Endothelial cell of umbilical vein (primary cell): Measurements from ENCODE around the gene CHL1. TPM values are rescaled to one million over a fixed set of nuclear protein-coding genes. Genes with fewer than 3 reads are reported as not detected.

ENCODE experiments used
- BruUV-seq: library from RNA; stranded (reverse); fragments of 400-500 nt; replicated peaks from 2 replicates; lab custom pipeline; 2021; lab: Mats Ljungman, UMichigan
- CTCF ChIA-PET: fragments of 300-600, 350-600 bp; sonication (Branson Sonifier 250); formaldehyde crosslinking; loops from one replicate; lab custom pipeline; 2021; ENCODE audit warnings: antibody characterized with exemption, inconsistent platforms; lab: Charles Lee
- POLR2A ChIA-PET: fragments of 300-600, 350-600 bp; sonication (Branson Sonifier 250); formaldehyde crosslinking; loops from one replicate; lab custom pipeline; 2021; ENCODE audit warnings: antibody characterized with exemption, inconsistent platforms; lab: Charles Lee
- DNase-seq: peaks from one replicate; pipeline ENCODE4 v3.0.0-alpha.2; 2011; ENCODE audit warnings: low read depth, low spot score
- FAIRE-seq: peaks from 2 replicates; lab custom pipeline; 2011; peaks lifted over from hg19 to GRCh38; lab: Jason Lieb, UNC
- H2AFZ ChIP-seq: 2 replicates; pipeline ENCODE4 v1.6.0; 2012; ENCODE audit warnings: low read depth, low read length, control low read depth, inconsistent platforms
- H3K27ac ChIP-seq: 2 replicates; pipeline ENCODE4 v1.5.1; 2011; ENCODE audit warnings: low read depth, mild to moderate bottlenecking, control low read depth, low read length, moderate library complexity; ENCODE audit not compliant: insufficient read depth
- H3K27me3 ChIP-seq, 2 experiments: 2 replicates each; pipeline versions ENCODE4 v1.6.0 to v1.6.1; 2011; ENCODE audit warnings: low read length in 2 of 2, mixed read lengths in 1 of 2; ENCODE audit not compliant: control insufficient read depth in 2 of 2, insufficient read depth in 2 of 2
- H3K36me3 ChIP-seq, 2 experiments: 2 replicates in 1 of 2; 3 replicates in 1 of 2; pipeline ENCODE4 v1.5.1; 2011; ENCODE audit warnings: low read length in 2 of 2, mild to moderate bottlenecking in 1 of 2, moderate library complexity in 1 of 2; ENCODE audit not compliant: control insufficient read depth in 2 of 2, insufficient read depth in 2 of 2; ENCODE audit errors: extremely low read depth in 1 of 2
- H3K4me1 ChIP-seq: 3 replicates; pipeline ENCODE4 v1.5.1; 2011; ENCODE audit warnings: mild to moderate bottlenecking, low read length; ENCODE audit not compliant: control insufficient read depth, insufficient read depth; ENCODE audit errors: extremely low read depth
- H3K4me2 ChIP-seq: 2 replicates; pipeline ENCODE4 v1.6.1; 2011; ENCODE audit warnings: low read length, control low read depth, mixed read lengths; ENCODE audit not compliant: insufficient read depth
- H3K4me3 ChIP-seq, 3 experiments: fragments of 200-600 bp in 1 of 3; sonication (generic), shearing (Covaris generic) in 1 of 3; replicated peaks in 1 of 3; 2 replicates each; pipeline ENCODE4 v1.5.1; 2011 to 2016; ENCODE audit warnings: control low read depth in 3 of 3, low read length in 3 of 3, mild to moderate bottlenecking in 2 of 3, inconsistent platforms in 1 of 3, low read depth in 1 of 3, moderate library complexity in 1 of 3; ENCODE audit not compliant: insufficient read depth in 1 of 3
- H3K79me2 ChIP-seq: 2 replicates; pipeline ENCODE4 v1.6.0; 2012; ENCODE audit warnings: low read length, inconsistent platforms; ENCODE audit not compliant: control insufficient read depth, insufficient read depth
- H3K9ac ChIP-seq: replicated peaks from 2 replicates; pipeline ENCODE3; 2011; ENCODE audit warnings: low read length, control low read depth; ENCODE audit not compliant: insufficient read depth; ENCODE audit errors: extremely low read depth
- H3K9me1 ChIP-seq: replicated peaks from 3 replicates; pipeline ENCODE4 v1.6.0; 2011; ENCODE audit warnings: mild to moderate bottlenecking, low read length; ENCODE audit not compliant: control insufficient read depth, insufficient read depth; ENCODE audit errors: extremely low read depth
- H3K9me3 ChIP-seq: replicated peaks from 2 replicates; pipeline ENCODE4 v1.5.1; 2012; ENCODE audit warnings: low read length, inconsistent platforms; ENCODE audit not compliant: control insufficient read depth, insufficient read depth
- H4K20me1 ChIP-seq: replicated peaks from 2 replicates; pipeline ENCODE3; 2011; ENCODE audit warnings: mild to moderate bottlenecking, low read length; ENCODE audit not compliant: control insufficient read depth, insufficient read depth; ENCODE audit errors: extremely low read depth
- CTCF ChIP-seq, 2 donors: IDR thresholded peaks; 1 replicate in 1 of 2; 2 replicates in 1 of 2; pipeline ENCODE4 v1.5.1; 2011; ENCODE audit warnings: low read length in 2 of 2, mild to moderate bottlenecking in 2 of 2, moderate library complexity in 2 of 2, control low read depth in 1 of 2, inconsistent platforms in 1 of 2, low read depth in 1 of 2; ENCODE audit not compliant: insufficient read depth in 1 of 2; ENCODE audit errors: extremely low read depth in 1 of 2
- EZH2 ChIP-seq: IDR thresholded peaks from 2 replicates; pipeline ENCODE4 v1.6.1; 2012; ENCODE audit warnings: borderline replicate concordance, low read depth, mild to moderate bottlenecking, moderate library complexity, low read length, inconsistent platforms; ENCODE audit not compliant: severe bottlenecking
- FOS ChIP-seq: IDR thresholded peaks from 2 replicates; pipeline ENCODE4 v1.6.1; 2011; ENCODE audit warnings: mild to moderate bottlenecking, low read length, moderate library complexity, borderline replicate concordance; ENCODE audit not compliant: insufficient read depth
- GATA2 ChIP-seq: IDR thresholded peaks from 2 replicates; pipeline ENCODE4 v1.7.0; 2011; ENCODE audit warnings: low read depth, mild to moderate bottlenecking, moderate library complexity, mixed read lengths, low read length; ENCODE audit not compliant: insufficient read length, insufficient read depth
- JUN ChIP-seq: IDR thresholded peaks from 2 replicates; pipeline ENCODE4 v1.6.1; 2011; ENCODE audit warnings: borderline replicate concordance, low read depth; ENCODE audit not compliant: insufficient read length, insufficient read depth
- MAX ChIP-seq: IDR thresholded peaks from 2 replicates; pipeline ENCODE4 v1.6.1; 2011; ENCODE audit not compliant: insufficient read depth, insufficient read length
- MYC ChIP-seq: IDR thresholded peaks from one replicate; pipeline ENCODE4 v1.6.1; 2011; ENCODE audit warnings: mild to moderate bottlenecking, low read depth, low read length
- POLR2A ChIP-seq: IDR thresholded peaks from 2 replicates; pipeline ENCODE4 v1.6.1; 2012; ENCODE audit warnings: low read depth, mild to moderate bottlenecking, control low read depth, low read length
- POLR2AphosphoS5 ChIP-seq: IDR thresholded peaks from 2 replicates; pipeline ENCODE4 v1.6.1; 2012; ENCODE audit warnings: low read depth, mild to moderate bottlenecking, control low read depth, low read length, moderate library complexity; ENCODE audit not compliant: insufficient read depth
- dilution Hi-C: fragments of 300-500 bp; cut with MboI; formaldehyde crosslinking; loops from one replicate; pipeline ENCODE4 v1.15.0; 2019; ENCODE audit warnings: low sequenced_read_pairs; ENCODE audit not compliant: extremely low pct_ligation_motif_present
- intact Hi-C: fragments of 100-400 bp; cut with micrococcal nuclease; formaldehyde crosslinking; loops from one replicate; pipeline ENCODE4 v1.10.0; 2022
- polyA plus RNA-seq, 4 experiments: library from polyadenylated mRNA; depleted of rRNA in 3 of 4; stranded (reverse) in 3 of 4; unstranded in 1 of 4; fragments of >200 nt; gene quantifications; 2 replicates each; pipeline versions ENCODE4 v1.2.1 to v1.2.3, GENCODE V29; 2011 to 2012; ENCODE audit warnings: missing spikeins in 1 of 4
- total RNA-seq: library from RNA; stranded (reverse); gene quantifications from 2 replicates; pipeline ENCODE4 v1.2.3, GENCODE V29; 2021

The CHL1 gene
- total and polyA plus RNA-seq, 2 donors (not counting 3 experiments of a cell fraction or from before 2014, with no cell fraction given), result not detected

- no TSS peak for BruUV-seq
- Histone ChIP-seq H4K20me1 (no peaks in the 10 kb centered on the region), H3K4me2 (no peak overlapping the region), H3K27ac (no peak overlapping the region), H2AFZ (no peak overlapping the region), H3K9me1 (no peaks in the 10 kb centered on the region), H3K36me3 (no peaks in the 10 kb centered on the region), H3K9me3 (no peaks in the 10 kb centered on the region), H3K27me3 (no peaks in the 10 kb centered on the region), H3K79me2 (no peaks in the 10 kb centered on the region), H3K4me3 (no peak overlapping the region), H3K4me1 (no peaks in the 10 kb centered on the region), H3K9ac (no peak overlapping the region)
- POLR2A ChIA-PET, result no interaction called here
- TF ChIP-seq CTCF (IDR thresholded peaks at IDR 0.05; ENCODE audit: extremely low read depth in 1 of 2, insufficient read depth in 1 of 2, low read depth in 1 of 2, low read length in 2 of 2), result no peak
- no peak for TF ChIP-seq GATA2
- TF ChIP-seq MYC, result no peak
- TF ChIP-seq POLR2AphosphoS5, result no peak
- no peak for TF ChIP-seq FOS
- TF ChIP-seq MAX, result no peak
- TF ChIP-seq POLR2A, result no peak
- no peak for TF ChIP-seq EZH2
- no peak for TF ChIP-seq JUN
- intact Hi-C loops, result no loop called here
- FAIRE-seq (no peak), DNase-seq (no peak)
- dilution Hi-C loops, result no loop called here
- CTCF ChIA-PET, result no interaction called here
Measured at GRCh38 chr3:373193-373779, 176.7 kb downstream of the CHL1 start.
